K562 (cell line): ENCODE data around the gene PRDM10. TPM values are rescaled to one million over a fixed set of nuclear protein-coding genes. Genes with fewer than 3 reads are reported as not detected.
A peak's percentile ranks its signal among the peaks of the same experiment; 100 is the strongest.

Experiments used
- ATF2 ChIP-seq: sonication (generic); formaldehyde crosslinking; IDR thresholded peaks from 2 replicates; pipeline ENCODE4 v1.8.1; 2022; ENCODE audit warnings: missing genetic modification reagents
- BHLHE40 ChIP-seq: IDR thresholded peaks from 2 replicates; pipeline ENCODE4 v1.6.1; 2011; ENCODE audit warnings: low read length, improper control_type of control experiment
- GATAD2B ChIP-seq: fragments of 450-650 bp; IDR thresholded peaks from 2 replicates; pipeline ENCODE4 v1.6.1; 2017; ENCODE audit warnings: mild to moderate bottlenecking, borderline replicate concordance
- MCM3 ChIP-seq: fragments of 450-650 bp; IDR thresholded peaks from 2 replicates; pipeline ENCODE4 v1.6.1; 2016
- NCOR1 ChIP-seq: fragments of 450-650 bp; IDR thresholded peaks from 2 replicates; pipeline ENCODE4 v1.6.1; 2016; ENCODE audit warnings: mild to moderate bottlenecking, moderate library complexity
- NR4A1 ChIP-seq, 2 experiments: fragments of 250-450 bp in 1 of 2; fragments of 450-650 bp in 1 of 2; sonication (Bioruptor Pico) in 1 of 2; IDR thresholded peaks; 2 replicates each; pipeline versions ENCODE4 v1.4.0 to v1.6.1; 2016 to 2020; ENCODE audit warnings: mild to moderate bottlenecking in 2 of 2, missing compliant biosample characterization in 1 of 2, missing genetic modification characterization in 1 of 2, moderate library complexity in 1 of 2
- PRMT5 ChIP-seq: sonication (generic); formaldehyde crosslinking; IDR thresholded peaks from 2 replicates; pipeline ENCODE4 v1.5.0; 2020; ENCODE audit warnings: missing genetic modification reagents
- PRPF4 ChIP-seq: fragments of 200-400 bp; formaldehyde crosslinking; IDR thresholded peaks from one replicate; pipeline ENCODE4 v1.6.1; 2017; ENCODE audit warnings: low read length, low read depth, mild to moderate bottlenecking; ENCODE audit not compliant: insufficient read depth, poor library complexity, severe bottlenecking
- SFPQ ChIP-seq: fragments of 200-400 bp; formaldehyde crosslinking; IDR thresholded peaks from 2 replicates; pipeline ENCODE4 v1.6.1; 2017; ENCODE audit warnings: mild to moderate bottlenecking, low read depth, low read length, moderate library complexity
- YBX1 ChIP-seq: fragments of 450-650 bp; IDR thresholded peaks from 2 replicates; pipeline ENCODE4 v1.7.1; 2016; ENCODE audit warnings: mild to moderate bottlenecking
- YY1 ChIP-seq, 3 experiments: IDR thresholded peaks; 2 replicates each; pipeline ENCODE4 v1.6.1; 2011; ENCODE audit warnings: low read length in 2 of 3, mild to moderate bottlenecking in 2 of 3, moderate library complexity in 2 of 3, borderline replicate concordance in 1 of 3, control low read depth in 1 of 3, low read depth in 1 of 3; ENCODE audit not compliant: insufficient read depth in 3 of 3, insufficient replicate concordance in 2 of 3, control insufficient read depth in 1 of 3, insufficient read length in 1 of 3; ENCODE audit errors: extremely low read depth in 1 of 3
- ZNF133 ChIP-seq: fragments of 250-450 bp; sonication (Bioruptor Pico); IDR thresholded peaks from 2 replicates; pipeline ENCODE4 v1.4.0; 2020; ENCODE audit warnings: mild to moderate bottlenecking
- ZNF239 ChIP-seq: fragments of 250-450 bp; sonication (Bioruptor Pico); IDR thresholded peaks from 2 replicates; pipeline ENCODE4 v1.4.0; 2020; ENCODE audit warnings: mild to moderate bottlenecking
- ZNF311 ChIP-seq: fragments of 250-450 bp; sonication (Bioruptor Pico); IDR thresholded peaks from 2 replicates; pipeline ENCODE4 v1.4.0; 2020; ENCODE audit warnings: mild to moderate bottlenecking, moderate library complexity
- ZNF407 ChIP-seq: fragments of 450-650 bp; IDR thresholded peaks from 2 replicates; pipeline ENCODE4 v1.6.1; 2016; ENCODE audit warnings: low read depth
- ZNF589 ChIP-seq: fragments of 200-800 bp; sonication (Bioruptor generic); IDR thresholded peaks from 2 replicates; pipeline ENCODE4 v1.6.1; 2016; ENCODE audit warnings: low read depth, missing genetic modification characterization, missing compliant biosample characterization
- ZNF707 ChIP-seq: fragments of 250-450 bp; sonication (Bioruptor Pico); conservative IDR thresholded peaks from 2 replicates; pipeline ENCODE4 v1.8.0; 2022; ENCODE audit warnings: inconsistent platforms, mild to moderate bottlenecking, moderate library complexity
- polyA plus RNA-seq, 8 experiments: library from polyadenylated mRNA; depleted of rRNA in 4 of 8; stranded (reverse) in 5 of 8; unstranded in 3 of 8; fragments of >200 nt; fragmentation: Nextera tagmentation in 2 of 8; fragmentation: Illumina TruSeq in 1 of 8; extraction: Ambion mirVana in 2 of 8; extraction: Trizol in 1 of 8; gene quantifications; 2 replicates each; pipeline versions ENCODE4 v1.2.1 to v1.2.3, GENCODE V29; 2011 to 2014; ENCODE audit warnings: inconsistent platforms in 1 of 8, missing spikeins in 1 of 8
- total RNA-seq, 7 experiments: library from RNA; depleted of rRNA in 6 of 7; stranded (reverse); fragments of >200 nt in 6 of 7; fragmentation: Illumina TruSeq in 2 of 7; extraction: Trizol in 2 of 7; gene quantifications; 2 replicates each; pipeline versions ENCODE4 v1.2.1 to v1.2.3, GENCODE V29; 2011 to 2021; ENCODE audit warnings: low replicate concordance in 1 of 7

PRDM10 gene
- total and polyA plus RNA-seq, 9 of the 15 experiments (the other 6 are each of a cell fraction or from before 2014, with no cell fraction given), result 0.89 to 9.3 (median 4.5) TPM

DNA sequence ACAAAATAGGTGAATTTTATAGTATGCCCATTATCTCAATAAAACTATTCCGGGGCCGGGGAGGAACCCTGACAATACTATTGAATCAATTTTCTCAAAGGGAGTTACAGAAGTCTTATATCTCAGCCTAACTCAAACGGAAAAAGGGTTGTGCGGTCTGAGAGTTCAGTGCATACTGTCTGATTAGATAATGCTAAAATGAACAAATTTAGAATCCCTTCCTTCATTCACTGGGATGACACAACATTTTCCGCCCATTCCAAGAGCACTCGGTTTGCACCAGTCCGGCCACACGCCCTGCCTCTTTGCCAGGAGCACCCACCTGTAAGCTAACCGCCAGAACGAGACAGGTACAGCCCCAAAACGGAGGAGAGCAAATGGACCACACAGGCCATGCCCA, 57.3 kb downstream of the PRDM10 start (continued):
- no peak for TF ChIP-seq ZNF407
- TF ChIP-seq YBX1, result no peak
- no peak for TF ChIP-seq PRPF4
- TF ChIP-seq NR4A1 (CRISPR knock-in tag; IDR thresholded peaks at IDR 0.05), result no peak
- no peak for TF ChIP-seq NR4A1 (tag; IDR thresholded peaks at IDR 0.05)
- TF ChIP-seq BHLHE40, result no peak
- no peak for TF ChIP-seq ZNF239
- no peak for TF ChIP-seq ZNF589 (CRISPR knock-in tag)
- no peak for TF ChIP-seq ZNF707 (CRISPR knock-in tag)
- TF ChIP-seq SFPQ, result no peak
- no peak for TF ChIP-seq MCM3
- no peak for TF ChIP-seq GATAD2B
- TF ChIP-seq YY1 (IDR thresholded peaks at IDR 0.05; ENCODE audit: borderline replicate concordance in 1 of 3, control insufficient read depth in 1 of 3, extremely low read depth in 1 of 3, insufficient read depth in 3 of 3, insufficient read length in 1 of 3, insufficient replicate concordance in 2 of 3, low read depth in 1 of 3, low read length in 2 of 3), result no peak
- TF ChIP-seq NCOR1, result peak; percentile 44; the same call in 1 of the 2 replicates
- TF ChIP-seq PRMT5 (CRISPR knock-in tag), result no peak
- TF ChIP-seq ZNF133 (CRISPR knock-in tag), result no peak
- no peak for TF ChIP-seq ZNF311
- no peak for TF ChIP-seq ATF2 (CRISPR knock-in tag)
